ENCODE data around the gene DBH.

Gene DBH

GRCh38 chr9:133635533-133636531, at the start of gene DBH:
Gene DBH (plus strand): TSS chr9:133636363. CDS start chr9:133636372, 9 bp downstream.
- no peak for DNase-seq

- no peak for DNase-seq
Observed at GRCh38 chr9:133587051-133587450, 49.1 kb upstream of the DBH start.

GRCh38 chr9:133587466-133587865, 48.7 kb upstream of the DBH start:
- DNase-seq = no peak

- no peak for DNase-seq
Observed at GRCh38 chr9:133589454-133590227, 46.5 kb upstream of the DBH start.

- DNase-seq = no peak
Observed at GRCh38 chr9:133590231-133590855, 45.8 kb upstream of the DBH start.

- peak; percentile 53 for DNase-seq
Observed at GRCh38 chr9:133591116-133591910, 44.9 kb upstream of the DBH start.

- DNase-seq = no peak
Observed at GRCh38 chr9:133591985-133592384, 44.2 kb upstream of the DBH start.

- no peak for DNase-seq
Observed at GRCh38 chr9:133592731-133593409, 43.3 kb upstream of the DBH start.

GRCh38 chr9:133593587-133594253, 42.4 kb upstream of the DBH start:
- DNase-seq = no peak

- DNase-seq = no peak
Observed at GRCh38 chr9:133594310-133594709, 41.9 kb upstream of the DBH start.

GRCh38 chr9:133595910-133596309, 40.3 kb upstream of the DBH start:
- DNase-seq = no peak

GRCh38 chr9:133597316-133597957, 38.7 kb upstream of the DBH start:
- DNase-seq = no peak

GRCh38 chr9:133598978-133599377, 37.2 kb upstream of the DBH start:
- no peak for DNase-seq

- DNase-seq = no peak
Observed at GRCh38 chr9:133599470-133600173, 36.5 kb upstream of the DBH start.

GRCh38 chr9:133600739-133601138, 35.4 kb upstream of the DBH start:
- no peak for DNase-seq

GRCh38 chr9:133601746-133602145, 34.4 kb upstream of the DBH start:
- DNase-seq = no peak

- no peak for DNase-seq
Observed at GRCh38 chr9:133602277-133602676, 33.9 kb upstream of the DBH start.

- no peak for DNase-seq
Observed at GRCh38 chr9:133603135-133603927, 32.8 kb upstream of the DBH start.

- no peak for DNase-seq
Observed at GRCh38 chr9:133604214-133604613, 31.9 kb upstream of the DBH start.
